ENCODE measurements around the gene MCC. TPM values are rescaled to one million over a fixed set of nuclear protein-coding genes. Genes with fewer than 3 reads are reported as not detected.
A peak's percentile ranks its signal among the peaks of the same experiment; 100 is the strongest.

MCC gene
- total RNA-seq, 3 donors from 2014 or later = 24.3 to 46.5 (median 29.4) TPM

- H3K4me3 ChIP-seq = no peak overlapping the region
- H3K4me1 ChIP-seq = no peaks in the 10 kb centered on the region
- intact Hi-C loops (cut with DNase I; ENCODE audit: low total_unique reads) = no loop called here
- H3K9me3 ChIP-seq = no peaks in the 10 kb centered on the region
- H3K36me3 ChIP-seq = no peaks in the 10 kb centered on the region
- no peaks in the 10 kb centered on the region for H3K27me3 ChIP-seq
- peak overlapping the region in 1 of 2 donors; percentile 53 for H3K27ac ChIP-seq
- TF ChIP-seq POLR2A (IDR thresholded peaks at IDR 0.05) = no peak
- no peak for TF ChIP-seq POLR2AphosphoS5 (IDR thresholded peaks at IDR 0.05)
- TF ChIP-seq CTCF (IDR thresholded peaks at IDR 0.05) = no peak
- DNase-seq (ENCODE audit: low spot score in 2 of 2) = no peak
Observed at GRCh38 chr5:113256671-113257452, 231.4 kb downstream of the MCC start.

- Histone ChIP-seq H3K9me3 (no peaks in the 10 kb centered on the region), H3K4me3 (peak overlapping the region in 1 of 3 donors; percentile 23), H3K27ac (peak overlapping the region in 1 of 2 donors; percentile 70), H3K36me3 (no peaks in the 10 kb centered on the region), H3K27me3 (no peaks in the 10 kb centered on the region), H3K4me1 (no peaks in the 10 kb centered on the region)
- no peak for TF ChIP-seq POLR2AphosphoS5 (IDR thresholded peaks at IDR 0.05)
- no peak for TF ChIP-seq POLR2A (IDR thresholded peaks at IDR 0.05)
- TF ChIP-seq CTCF (IDR thresholded peaks at IDR 0.05) = no peak
- intact Hi-C loops (cut with DNase I; ENCODE audit: low total_unique reads) = no loop called here
- DNase-seq (ENCODE audit: low spot score in 2 of 2) = no peak
Observed at GRCh38 chr5:113255579-113256386, 232.5 kb downstream of the MCC start.

- no peaks in the 10 kb centered on the region for H3K27me3 ChIP-seq
- no peak for TF ChIP-seq CTCF (IDR thresholded peaks at IDR 0.05)
- no peak for TF ChIP-seq POLR2A (IDR thresholded peaks at IDR 0.05)
- no peak for TF ChIP-seq POLR2AphosphoS5 (IDR thresholded peaks at IDR 0.05)
- peak overlapping the region in 1 of 2 donors; percentile 74 for H3K27ac ChIP-seq
- intact Hi-C loops (cut with DNase I; ENCODE audit: low total_unique reads) = no loop called here
- H3K9me3 ChIP-seq = no peaks in the 10 kb centered on the region
- no peaks in the 10 kb centered on the region for H3K36me3 ChIP-seq
- H3K4me1 ChIP-seq = no peaks in the 10 kb centered on the region
- H3K4me3 ChIP-seq = no peak overlapping the region
- DNase-seq (ENCODE audit: low spot score in 2 of 2) = no peak
Observed at GRCh38 chr5:113255105-113255504, 233.1 kb downstream of the MCC start.

- no peak for DNase-seq (ENCODE audit: low spot score in 2 of 2)
- no peak for TF ChIP-seq CTCF (IDR thresholded peaks at IDR 0.05)
- no peak for TF ChIP-seq POLR2A (IDR thresholded peaks at IDR 0.05)
- no peak for TF ChIP-seq POLR2AphosphoS5 (IDR thresholded peaks at IDR 0.05)
Observed at GRCh38 chr5:113253037-113253436, 235.2 kb downstream of the MCC start.

GRCh38 chr5:113252066-113252465 lies 236.2 kb downstream of the MCC start:
- no peak for DNase-seq (ENCODE audit: low spot score in 2 of 2)
- H3K36me3 ChIP-seq = no peaks in the 10 kb centered on the region
- intact Hi-C loops (cut with DNase I; ENCODE audit: low total_unique reads) = no loop called here
- H3K4me3 ChIP-seq = no peak overlapping the region
- H3K9me3 ChIP-seq = no peaks in the 10 kb centered on the region
- TF ChIP-seq POLR2A (IDR thresholded peaks at IDR 0.05) = no peak
- no peak for TF ChIP-seq CTCF (IDR thresholded peaks at IDR 0.05)
- no peak for TF ChIP-seq POLR2AphosphoS5 (IDR thresholded peaks at IDR 0.05)
- H3K27ac ChIP-seq = peak overlapping the region in 1 of 2 donors; percentile 4
- no peaks in the 10 kb centered on the region for H3K4me1 ChIP-seq
- no peaks in the 10 kb centered on the region for H3K27me3 ChIP-seq

More at GRCh38 chr5:113253037-113253436, 235.2 kb downstream of the MCC start:
- intact Hi-C loops (cut with DNase I; ENCODE audit: low total_unique reads) = no loop called here
- no peaks in the 10 kb centered on the region for H3K4me1 ChIP-seq
- H3K27me3 ChIP-seq = no peaks in the 10 kb centered on the region
- no peak overlapping the region for H3K4me3 ChIP-seq
- no peaks in the 10 kb centered on the region for H3K9me3 ChIP-seq
- peak overlapping the region in 1 of 2 donors; percentile 15 for H3K27ac ChIP-seq
- H3K36me3 ChIP-seq = no peaks in the 10 kb centered on the region

All from breast epithelium (tissue), 4 donors.